HG02973 (cell line): Measurements from ENCODE around the gene FBLN2.
"Not testable (repeated sequence)": the region's sequence is repeated elsewhere in the genome, so short reads cannot be mapped to it uniquely, and the experiment has no call there.

ENCODE experiments used
- ATAC-seq: cut with Tn5 transposase; IDR thresholded peaks from one replicate; pipeline ENCODE4 v1.9.1; 2021; ENCODE audit warnings: moderate library complexity; ENCODE audit not compliant: unreplicated experiment

The FBLN2 gene

DNA sequence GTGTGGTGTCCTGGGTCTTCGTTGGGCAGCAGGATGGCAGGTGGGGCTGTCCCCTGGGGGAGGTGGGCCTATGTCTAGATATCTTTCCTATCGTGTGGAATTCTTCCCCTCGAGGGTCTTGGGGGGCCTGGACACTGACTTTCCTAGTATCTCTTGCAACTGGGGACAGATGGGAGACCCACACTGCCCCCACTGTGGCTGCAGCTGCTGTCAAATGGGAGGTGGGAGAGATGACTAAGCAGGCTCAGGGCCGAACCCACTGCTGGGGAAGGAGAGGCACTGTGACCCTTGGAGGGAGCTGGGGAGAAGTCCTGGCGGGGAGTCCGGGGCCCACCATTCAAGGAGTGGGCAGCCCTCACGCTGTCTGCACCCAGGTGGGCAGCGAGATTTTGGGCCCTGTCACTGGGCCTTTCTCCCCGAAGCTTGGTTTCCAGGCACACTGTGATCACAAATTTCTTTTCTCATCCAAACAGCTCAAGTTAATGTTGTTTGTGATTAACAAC, 2.9 kb upstream of the FBLN2 start:
- no peak for ATAC-seq

DNA sequence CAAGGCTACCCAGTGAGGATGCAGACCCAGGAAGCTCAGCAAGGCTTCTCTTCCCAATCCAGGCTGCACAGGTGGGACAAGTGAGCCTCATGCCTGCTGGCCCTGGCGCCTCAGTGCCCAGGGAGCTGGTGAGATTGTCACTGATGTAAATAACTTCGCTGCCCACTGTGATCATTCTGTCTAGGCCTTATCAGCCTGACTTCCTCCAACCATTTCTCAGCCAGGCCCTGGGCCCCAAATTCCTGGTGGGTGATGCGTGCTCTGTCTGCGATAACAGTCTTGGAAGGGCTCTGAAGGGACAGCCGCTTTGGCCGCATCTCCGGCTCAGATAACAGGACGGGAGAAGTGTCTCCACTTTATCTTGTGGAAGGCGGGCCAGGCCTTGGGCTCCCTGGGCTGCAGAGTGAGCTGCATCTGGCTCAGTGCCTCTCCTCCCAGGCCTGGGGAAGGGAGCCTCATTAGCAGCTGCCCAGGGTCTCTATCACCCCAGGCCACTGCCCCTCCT, 2.2 kb upstream of the FBLN2 start:
- ATAC-seq = no peak

DNA sequence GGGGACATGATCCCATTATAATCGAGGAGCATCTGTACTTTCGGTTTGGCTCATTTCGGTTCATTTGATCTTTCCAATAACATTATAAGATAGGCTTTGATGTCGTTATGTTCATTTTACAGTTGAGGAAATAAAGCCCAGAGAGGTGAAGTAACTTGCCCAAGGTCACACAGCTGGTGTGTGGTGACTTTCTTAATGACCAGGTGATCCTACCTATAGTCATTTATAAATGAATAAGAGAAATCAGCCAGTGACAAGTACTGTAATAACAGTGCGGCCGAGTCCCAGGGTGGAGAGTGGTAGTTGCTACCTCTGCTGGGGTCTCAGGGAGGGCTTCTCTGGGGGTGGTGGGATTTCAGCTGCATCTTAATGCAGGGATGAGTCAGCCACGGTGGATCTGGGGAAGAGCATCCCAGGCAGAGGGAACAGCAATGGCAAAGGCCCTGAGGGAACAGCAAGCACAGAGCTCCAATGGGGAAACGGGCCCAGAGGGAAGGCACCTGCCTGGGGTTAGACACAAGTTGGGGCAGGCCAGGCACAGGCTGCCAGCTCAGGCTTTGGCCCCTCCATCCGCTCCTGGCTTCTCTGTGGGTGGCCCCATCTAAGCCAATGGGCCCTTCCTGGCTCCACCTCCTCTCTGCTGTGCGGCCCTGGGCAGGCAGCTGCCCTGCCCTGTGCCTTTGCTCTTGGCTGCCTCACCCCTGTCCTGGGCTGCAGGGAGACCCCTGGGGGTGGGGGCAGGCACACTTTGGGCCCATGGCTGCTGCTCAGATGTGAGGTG, 1.1 kb upstream of the FBLN2 start:
- no peak for ATAC-seq

DNA sequence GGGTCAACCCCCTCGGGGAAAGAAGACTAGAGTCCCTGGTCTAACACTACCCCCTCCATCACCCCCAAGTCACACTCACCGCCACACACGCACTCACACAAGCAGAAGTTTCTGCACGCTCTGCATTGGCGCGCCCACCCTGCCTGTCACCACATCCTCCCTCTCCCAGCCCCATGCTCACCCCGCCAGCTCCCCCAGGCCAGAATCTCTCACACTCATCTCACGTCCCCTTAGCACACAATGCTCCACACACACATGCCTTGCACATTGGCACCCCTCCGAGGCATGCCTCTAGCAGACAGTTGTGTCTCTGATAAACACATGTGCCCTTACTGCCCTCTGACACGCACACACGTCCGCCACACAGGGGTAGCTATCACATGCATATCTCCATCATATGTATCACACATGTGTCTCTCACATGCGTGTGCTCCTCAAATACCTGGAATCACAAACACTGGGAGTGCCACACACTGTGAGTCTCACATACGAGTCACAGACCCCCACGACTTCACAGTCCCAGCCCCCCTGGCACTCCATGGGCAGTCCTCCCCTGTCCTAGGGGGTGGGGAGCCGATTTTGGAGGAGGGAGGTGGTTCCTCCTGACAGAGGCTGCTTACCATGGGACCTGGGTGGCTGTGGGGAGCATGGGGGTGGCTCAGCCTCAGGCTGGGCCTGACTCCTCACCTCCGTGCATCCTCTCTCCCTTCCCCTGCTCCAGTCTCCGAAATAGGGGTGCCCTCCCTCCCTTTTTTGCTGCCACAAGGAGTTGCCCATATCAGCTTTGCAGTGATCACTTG, 898 bp downstream of the FBLN2 start:
- ATAC-seq = no peak

DNA sequence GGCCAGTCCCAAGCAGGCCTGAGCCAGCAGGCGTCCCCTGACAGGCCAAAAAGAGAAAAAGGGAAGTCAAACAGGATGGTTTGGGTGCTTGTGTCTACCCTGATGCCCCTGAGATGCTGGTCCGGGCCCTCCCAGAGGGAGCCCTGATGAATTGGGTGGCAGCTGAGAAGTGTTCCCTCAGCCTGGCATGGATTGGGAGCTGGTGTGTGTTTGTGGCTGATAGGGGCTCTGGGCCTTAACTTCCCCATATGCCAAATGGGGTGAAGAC, 1.4 kb downstream of the FBLN2 start:
- ATAC-seq = no peak

DNA sequence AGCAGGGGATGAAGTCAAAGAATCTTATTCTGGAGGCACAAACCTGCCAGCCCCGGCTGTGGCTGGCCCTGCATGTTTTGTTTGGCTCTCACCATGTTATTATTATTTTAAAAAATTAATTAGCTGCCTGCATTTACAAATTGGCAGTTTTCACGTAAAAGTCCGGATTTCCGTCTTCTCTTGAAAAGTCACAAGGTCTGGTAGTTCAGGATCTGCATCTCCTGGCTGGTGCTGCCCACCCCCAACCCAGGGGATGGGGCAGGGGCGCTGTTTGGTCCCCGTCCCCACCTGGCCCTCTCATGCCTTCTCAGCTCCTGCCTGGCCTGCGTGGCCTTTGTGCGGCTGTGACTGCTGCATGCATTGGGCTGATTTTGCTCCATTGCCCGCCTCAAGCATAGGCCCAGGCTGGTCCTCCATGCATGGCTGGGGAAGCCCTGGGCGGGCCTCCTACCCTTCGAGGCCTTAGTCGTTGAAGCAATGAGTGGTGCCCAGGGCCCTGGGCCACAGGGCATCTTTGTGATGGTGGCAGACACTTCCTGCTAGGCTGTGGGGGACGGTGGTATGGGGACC, 2.0 kb downstream of the FBLN2 start:
- no peak for ATAC-seq

DNA sequence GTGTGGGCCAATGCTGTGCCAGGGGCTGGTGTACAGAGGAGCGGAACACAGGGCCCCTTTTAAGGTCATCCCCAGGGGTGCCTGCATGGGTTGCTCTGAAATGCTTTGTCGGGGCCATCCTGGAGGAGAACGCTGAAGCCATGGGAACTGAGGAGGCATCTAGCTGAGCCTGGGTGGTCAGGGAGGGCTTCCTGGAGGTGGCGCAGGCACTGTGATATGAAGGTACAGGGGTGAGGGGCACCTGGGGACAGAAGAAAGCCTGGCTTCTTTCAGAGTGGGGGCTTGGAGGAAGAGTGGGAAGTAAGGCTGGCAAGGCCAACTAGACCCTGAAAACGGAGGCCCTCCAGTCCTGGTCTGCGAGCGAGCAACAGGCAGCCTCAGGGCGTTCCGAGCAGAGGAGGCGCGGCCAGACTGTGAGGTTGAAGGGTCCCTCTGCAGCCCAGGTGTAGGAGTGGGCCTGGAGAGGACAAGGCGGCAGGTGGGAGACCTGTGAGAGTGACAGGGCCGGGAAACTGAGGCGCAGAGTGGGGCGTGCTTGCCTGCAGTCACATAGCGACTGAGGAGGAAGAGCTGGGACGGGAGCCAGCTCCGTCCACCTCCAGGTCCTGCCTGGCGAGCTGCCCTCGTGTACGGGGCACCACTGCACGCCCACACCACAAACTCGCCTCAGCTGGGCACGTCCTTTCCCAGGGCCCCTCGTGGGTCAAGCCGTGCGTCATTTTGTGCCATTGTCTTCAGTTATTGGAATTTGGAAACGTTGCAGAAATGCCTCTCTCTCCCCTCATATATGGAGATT, 4.1 kb downstream of the FBLN2 start:
- no peak for ATAC-seq

DNA sequence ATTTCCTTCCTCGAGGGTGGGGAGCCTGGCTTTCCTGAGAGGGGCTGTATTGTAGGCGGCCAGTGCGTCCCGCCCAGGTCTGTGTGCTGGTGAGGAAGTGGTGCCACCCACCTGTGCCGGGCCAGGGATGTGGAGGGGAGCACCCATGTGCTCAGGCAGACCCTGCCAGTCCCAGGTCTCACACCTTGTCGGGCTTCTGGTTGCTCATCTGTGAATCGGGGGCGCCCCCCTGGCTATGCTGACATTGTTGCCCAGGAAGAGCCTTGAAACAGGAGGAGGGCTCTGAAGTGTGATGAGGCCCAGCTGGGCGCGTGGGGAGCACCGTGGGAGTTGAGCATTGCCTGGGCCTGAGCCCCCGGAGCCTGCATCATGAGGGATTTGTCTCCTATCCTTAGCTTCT, 4.8 kb downstream of the FBLN2 start:
- ATAC-seq = no peak

DNA sequence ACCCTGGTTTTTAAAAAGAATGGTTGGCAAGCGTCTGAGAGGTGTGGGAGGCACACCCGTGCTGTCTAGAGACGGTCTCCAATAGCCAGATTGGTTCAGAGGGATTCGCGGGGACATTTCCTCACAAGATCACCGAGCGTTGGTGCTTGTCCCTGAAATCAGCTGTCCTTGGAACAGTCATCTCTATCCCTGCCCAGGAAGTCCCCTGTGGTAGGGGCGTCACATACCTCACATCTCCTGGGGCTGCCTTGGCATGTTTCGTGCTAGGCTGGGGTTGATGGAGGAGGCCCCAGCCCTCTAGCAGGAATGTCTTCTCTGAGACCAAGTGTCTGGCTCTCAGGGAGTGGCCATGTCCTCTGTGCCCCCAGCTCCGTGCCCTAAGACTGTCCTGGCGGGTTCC, 6.8 kb downstream of the FBLN2 start:
- ATAC-seq = no peak

DNA sequence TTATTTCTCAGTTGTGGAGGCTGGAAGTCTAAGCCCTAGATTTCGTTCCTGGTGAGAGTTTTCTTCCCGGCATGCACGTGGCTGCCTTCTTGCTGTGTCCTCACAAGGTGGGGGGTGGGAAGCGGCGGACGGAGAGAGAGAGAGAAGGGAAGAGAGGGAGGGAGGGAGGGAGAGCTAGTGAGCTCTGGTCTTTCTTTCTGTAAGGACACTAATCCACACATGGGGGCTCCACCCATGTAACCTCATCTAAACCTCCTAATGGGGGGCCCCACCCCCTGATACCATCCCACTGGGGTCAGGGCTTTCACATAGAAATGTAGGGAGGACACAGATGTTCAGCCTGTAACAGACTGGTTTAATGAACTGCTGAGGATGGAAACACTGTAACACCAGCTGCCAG, 7.3 kb downstream of the FBLN2 start:
- ATAC-seq = no peak

DNA sequence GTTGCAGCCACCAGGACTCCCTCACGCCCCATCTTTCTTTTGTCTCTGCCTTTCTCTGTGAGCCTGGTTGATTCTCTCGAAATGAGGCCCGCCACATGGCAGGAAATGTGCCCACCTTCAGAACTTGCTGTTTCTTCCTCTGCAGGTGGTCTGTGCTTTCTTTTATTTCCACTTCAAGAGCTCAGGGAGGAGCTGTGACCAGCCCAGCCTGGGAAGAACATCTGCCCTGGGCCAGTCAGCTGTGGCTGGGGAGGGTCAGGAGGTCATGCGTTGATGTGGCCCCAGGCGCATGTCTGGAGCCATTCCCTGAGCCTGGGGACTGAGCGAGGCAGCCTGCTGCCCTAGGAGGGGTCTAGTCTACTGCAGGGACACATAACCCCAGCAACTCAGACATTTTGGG, 8.0 kb downstream of the FBLN2 start:
- no peak for ATAC-seq

DNA sequence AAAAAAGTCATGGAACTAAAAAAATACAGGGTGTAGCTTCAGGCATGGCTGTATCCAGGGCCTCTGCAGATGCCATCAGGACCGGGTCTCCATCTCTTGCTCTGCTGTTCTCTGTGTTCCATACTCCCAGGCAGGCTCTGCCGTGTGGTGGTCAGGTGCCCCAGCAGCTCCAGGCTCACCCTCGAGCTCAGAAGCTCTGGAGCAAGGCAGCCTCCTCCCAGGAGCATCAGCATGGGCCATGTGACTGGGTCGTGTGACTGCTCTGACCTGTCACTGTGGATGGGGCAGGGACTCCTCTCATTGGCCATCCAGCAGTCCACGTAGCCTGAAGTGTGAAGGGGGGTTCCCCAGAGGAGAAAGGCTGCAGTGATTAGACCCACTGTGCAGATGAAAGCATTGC, 8.5 kb downstream of the FBLN2 start:
- no peak for ATAC-seq

DNA sequence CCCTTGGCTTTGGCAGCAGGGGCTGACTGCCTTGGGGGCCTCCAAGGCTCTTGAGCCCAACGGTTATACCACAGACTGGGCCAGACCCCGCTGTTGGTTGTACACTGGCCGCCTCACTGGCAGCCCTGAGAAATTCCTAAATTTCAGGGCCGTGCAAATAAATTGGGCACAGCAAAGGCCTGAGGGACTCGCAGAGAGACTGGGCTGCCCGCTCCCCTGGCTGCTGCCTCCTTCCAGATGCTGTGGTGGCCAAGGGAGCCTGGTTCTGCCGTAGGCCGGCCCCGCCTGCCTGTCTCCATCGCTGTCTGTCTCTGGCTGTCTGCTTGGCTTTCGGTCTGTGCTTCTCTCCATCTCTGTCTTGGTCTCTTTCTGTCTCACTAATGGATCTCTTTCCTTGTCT, 9.0 kb downstream of the FBLN2 start:
- no peak for ATAC-seq

DNA sequence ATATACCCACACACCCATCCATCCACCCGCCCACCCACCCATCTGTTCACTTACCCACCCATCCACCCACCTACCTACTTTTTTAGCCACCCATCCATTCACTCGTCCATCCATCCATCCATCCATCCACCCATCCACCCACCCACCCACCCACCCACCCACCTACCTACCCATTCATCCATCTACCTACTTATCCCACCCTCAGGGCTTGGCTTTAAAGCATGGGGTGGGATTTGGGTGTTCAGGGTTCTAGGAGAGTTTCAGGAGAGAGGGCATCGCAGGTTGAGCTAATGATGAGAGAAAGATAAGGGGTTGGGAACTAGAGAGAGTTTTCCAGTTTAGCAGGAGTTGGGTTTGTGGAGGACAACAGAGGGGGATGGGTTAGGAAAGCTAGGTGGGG, 9.7 kb downstream of the FBLN2 start:
- ATAC-seq = no peak

DNA sequence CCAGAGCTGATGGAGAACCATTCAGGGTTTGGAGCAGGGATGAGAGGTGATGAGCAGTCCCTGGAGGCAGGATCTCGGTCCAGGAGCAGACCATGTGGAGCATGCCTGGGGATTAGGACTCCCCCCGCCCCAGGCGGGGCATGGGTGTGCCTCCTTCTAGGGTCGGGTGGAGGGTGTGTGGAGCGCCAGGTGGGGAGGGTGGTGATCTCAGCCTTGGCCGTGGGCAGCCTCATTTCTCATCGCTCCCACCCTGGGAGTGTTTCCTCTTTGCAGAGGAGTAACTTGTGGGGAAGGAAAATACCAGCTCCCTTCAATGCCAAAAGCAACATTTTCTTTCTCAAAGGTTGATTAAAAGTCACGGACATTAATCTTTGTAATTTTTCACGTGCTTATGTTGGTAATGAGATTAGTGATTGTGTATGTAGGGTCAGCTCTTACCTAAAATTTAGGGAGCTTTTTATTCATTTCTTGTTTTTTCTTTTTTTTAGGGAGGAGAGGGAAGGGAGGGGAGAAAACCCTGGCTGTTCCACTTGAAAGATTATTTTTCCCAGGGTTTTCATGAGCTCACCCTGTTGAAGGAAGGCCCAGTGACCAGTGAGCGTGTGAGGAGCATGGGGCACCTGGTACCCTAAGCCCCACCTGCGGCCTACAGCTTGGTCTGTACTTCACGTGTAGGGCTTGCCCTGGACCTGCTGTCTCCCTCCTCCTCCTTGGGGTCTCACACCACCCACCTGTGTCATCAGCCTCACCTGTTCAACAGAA, 11.0 kb downstream of the FBLN2 start:
- no peak for ATAC-seq

DNA sequence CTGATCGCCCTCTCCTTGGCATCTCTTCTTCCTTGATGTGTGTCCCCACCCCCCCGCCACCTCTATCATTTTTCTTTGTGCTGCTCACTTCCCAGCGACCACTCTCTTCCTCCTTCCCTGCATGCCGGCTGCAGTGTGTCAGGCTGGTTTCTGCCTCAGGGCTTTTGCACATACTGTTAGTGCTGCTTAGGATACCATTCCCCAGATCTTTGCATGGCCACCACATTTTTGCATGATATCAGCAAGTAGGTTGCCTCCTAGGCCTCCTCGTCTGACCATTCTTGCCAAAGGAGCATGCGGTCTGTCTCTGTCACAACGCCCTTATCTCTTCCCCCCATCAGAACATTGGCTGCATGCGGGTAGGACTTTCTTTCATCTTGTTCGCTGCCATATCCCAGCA, 12.5 kb downstream of the FBLN2 start:
- ATAC-seq = no peak

DNA sequence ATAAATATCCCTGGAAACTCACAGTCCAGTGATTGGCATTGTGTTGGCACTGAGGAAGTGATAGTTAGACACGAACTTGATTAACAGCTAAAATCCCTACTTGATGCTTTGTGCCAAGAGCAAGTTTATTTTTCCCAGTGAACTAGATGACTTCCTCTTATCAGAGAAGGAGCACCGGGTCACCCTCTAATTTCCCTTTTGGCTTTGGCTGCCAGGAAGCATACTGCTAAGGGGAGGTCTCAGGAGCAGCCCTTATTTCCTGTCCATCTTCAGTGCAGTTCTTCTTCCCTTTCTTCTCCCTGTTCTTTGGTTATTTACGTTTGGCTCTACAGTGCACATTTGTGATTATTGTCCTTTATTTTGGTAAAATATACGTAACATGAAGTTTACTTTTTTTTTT, 13.0 kb downstream of the FBLN2 start:
- ATAC-seq = no peak

DNA sequence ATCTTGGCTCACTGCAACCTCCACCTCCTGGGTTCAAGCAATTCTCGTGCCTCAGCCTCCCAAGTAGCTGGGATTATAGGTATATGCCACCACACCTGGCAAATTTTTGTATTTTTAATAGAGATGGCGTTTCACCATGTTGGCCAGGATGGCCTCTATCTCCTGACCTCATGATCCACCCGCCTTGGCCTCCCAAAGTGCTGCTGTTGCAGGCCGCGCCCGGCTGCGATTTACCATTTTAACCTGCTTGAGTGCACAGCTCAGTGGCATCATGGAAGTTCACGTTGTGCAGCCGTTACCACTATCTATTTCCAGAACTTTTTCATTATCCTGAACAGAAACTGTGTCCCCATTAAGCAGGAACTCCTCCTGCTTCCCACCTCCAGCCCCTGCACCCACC, 13.5 kb downstream of the FBLN2 start:
- not testable (repeated sequence) for ATAC-seq

DNA sequence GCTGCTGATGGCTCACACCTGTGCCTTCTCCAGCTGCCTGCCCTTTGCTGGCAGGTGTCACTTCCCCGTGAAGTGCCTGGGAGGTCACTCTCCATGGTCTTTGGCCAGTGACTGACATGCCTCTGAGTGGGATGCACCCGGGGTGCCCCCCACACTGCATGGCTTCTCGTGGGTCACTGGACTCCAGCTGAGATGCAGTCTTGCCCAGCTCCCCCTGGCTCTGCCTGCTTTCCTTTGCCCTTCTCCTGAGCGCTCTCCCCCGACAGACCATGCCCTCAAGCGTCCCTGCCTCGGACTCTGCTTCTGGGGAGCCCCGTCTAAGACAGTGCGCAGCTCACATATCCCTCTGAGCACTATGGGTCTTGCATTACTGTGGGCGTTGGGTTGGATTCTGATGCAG, 14.4 kb downstream of the FBLN2 start:
- no peak for ATAC-seq

DNA sequence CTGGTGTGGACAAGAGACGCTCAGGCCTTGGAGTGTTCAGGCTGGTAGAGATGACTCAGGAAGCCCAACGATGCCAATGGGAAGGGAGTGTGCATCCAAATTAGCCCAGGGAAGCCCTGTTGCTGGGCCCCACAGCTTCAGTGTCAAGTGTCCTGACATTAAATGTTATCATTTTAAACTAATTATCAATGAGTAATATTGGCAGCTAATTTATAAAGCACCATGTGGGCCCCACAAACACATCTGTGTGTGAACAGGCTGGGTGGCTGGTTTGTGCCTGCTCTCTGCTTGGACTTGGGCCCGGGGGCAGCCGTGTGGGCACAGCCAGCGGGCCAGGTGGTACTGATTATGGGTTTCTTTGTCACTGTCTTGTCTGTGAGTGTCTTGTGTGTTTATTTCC, 15.0 kb downstream of the FBLN2 start:
- ATAC-seq = no peak
